Trophoblast cell (in vitro differentiated cells and primary cell): ENCODE results near the gene DEFB112.
A peak's percentile ranks its signal among the peaks of the same experiment; 100 is the strongest.

ENCODE experiments used
- DNase-seq, 2 donors: peaks; one replicate each; pipeline ENCODE4 v3.0.0-alpha.2; 2016
- H2AFZ ChIP-seq: 2 replicates; pipeline ENCODE4 v1.6.1; 2013; ENCODE audit warnings: low read length, moderate library complexity, mild to moderate bottlenecking; ENCODE audit not compliant: insufficient read depth, poor library complexity
- H2AK5ac ChIP-seq: 2 replicates; pipeline ENCODE4 v1.6.1; 2013; ENCODE audit warnings: mild to moderate bottlenecking, low read length
- H2BK120ac ChIP-seq: 2 replicates; pipeline ENCODE4 v1.6.1; 2013; ENCODE audit warnings: low read length, mild to moderate bottlenecking, moderate library complexity; ENCODE audit not compliant: insufficient read depth, poor library complexity
- H2BK12ac ChIP-seq: 2 replicates; pipeline ENCODE4 v1.6.1; 2013; ENCODE audit warnings: mild to moderate bottlenecking, low read length, moderate library complexity
- H2BK5ac ChIP-seq: 2 replicates; pipeline ENCODE4 v1.6.1; 2013; ENCODE audit warnings: low read length, low read depth, moderate library complexity, mild to moderate bottlenecking; ENCODE audit not compliant: poor library complexity
- H3K14ac ChIP-seq: 2 replicates; pipeline ENCODE4 v1.6.1; 2013; ENCODE audit warnings: mild to moderate bottlenecking, low read length
- H3K18ac ChIP-seq: 2 replicates; pipeline ENCODE4 v1.6.1; 2013; ENCODE audit warnings: mild to moderate bottlenecking, low read length
- H3K23ac ChIP-seq: 2 replicates; pipeline ENCODE4 v1.6.1; 2013; ENCODE audit warnings: low read length
- H3K27ac ChIP-seq: 2 replicates; pipeline ENCODE4 v1.5.1; 2013; ENCODE audit warnings: low read depth, mild to moderate bottlenecking, inconsistent platforms, low read length, moderate library complexity
- H3K27me3 ChIP-seq: 2 replicates; pipeline ENCODE4 v1.6.1; 2013; ENCODE audit warnings: inconsistent platforms, mild to moderate bottlenecking, low read length, moderate library complexity; ENCODE audit not compliant: insufficient read depth
- H3K36me3 ChIP-seq, 2 experiments: 1 replicate in 1 of 2; 2 replicates in 1 of 2; pipeline ENCODE4 v1.6.1; 2013; ENCODE audit warnings: low read length in 2 of 2, mild to moderate bottlenecking in 2 of 2, moderate library complexity in 1 of 2; ENCODE audit not compliant: insufficient read depth in 2 of 2, control insufficient read depth in 1 of 2
- H3K4ac ChIP-seq: 2 replicates; pipeline ENCODE4 v1.6.1; 2013; ENCODE audit warnings: low read depth, mild to moderate bottlenecking, low read length, moderate library complexity
- H3K4me1 ChIP-seq, 2 experiments: 1 replicate in 1 of 2; 2 replicates in 1 of 2; pipeline ENCODE4 v1.6.1; 2013; ENCODE audit warnings: low read length in 2 of 2, mild to moderate bottlenecking in 2 of 2, moderate library complexity in 1 of 2; ENCODE audit not compliant: insufficient read depth in 2 of 2, control insufficient read depth in 1 of 2
- H3K4me2 ChIP-seq: 2 replicates; pipeline ENCODE4 v1.6.1; 2013; ENCODE audit warnings: inconsistent platforms, mild to moderate bottlenecking, low read length, moderate library complexity
- H3K4me3 ChIP-seq: 2 replicates; pipeline ENCODE4 v1.5.1; 2013; ENCODE audit warnings: mild to moderate bottlenecking, low read depth, low read length, inconsistent platforms
- H3K79me1 ChIP-seq: one replicate; pipeline ENCODE4 v1.6.1; 2013; ENCODE audit warnings: low read length
- H3K79me2 ChIP-seq: 2 replicates; pipeline ENCODE4 v1.6.1; 2013; ENCODE audit warnings: low read length, mild to moderate bottlenecking; ENCODE audit not compliant: control insufficient read depth, insufficient read depth, poor library complexity
- H3K9ac ChIP-seq: 2 replicates; pipeline ENCODE4 v1.6.1; 2013; ENCODE audit warnings: mild to moderate bottlenecking, low read length
- H3K9me3 ChIP-seq: 2 replicates; pipeline ENCODE4 v1.6.1; 2013; ENCODE audit warnings: low read depth, mild to moderate bottlenecking, control low read depth, inconsistent platforms, low read length; ENCODE audit not compliant: insufficient read depth
- H4K12ac ChIP-seq: 2 replicates; pipeline ENCODE4 v1.6.1; 2013; ENCODE audit warnings: low read depth, mild to moderate bottlenecking, low read length, moderate library complexity
- H4K8ac ChIP-seq: 2 replicates; pipeline ENCODE4 v1.6.1; 2013; ENCODE audit warnings: low read depth, mild to moderate bottlenecking, low read length, moderate library complexity
- H4K91ac ChIP-seq: one replicate; pipeline ENCODE4 v1.6.1; 2013; ENCODE audit warnings: low read depth, mild to moderate bottlenecking, low read length, moderate library complexity
- WGBS: extraction: QIAGEN DNeasy Blood & Tissue Kit; methylation state at CpG from one replicate; pipeline ENCODE4 v1.1.7; 2013; ENCODE audit warnings: missing lambda C conversion rate; ENCODE audit not compliant: insufficient read length, insufficient coverage; ENCODE audit errors: extremely low coverage; 5-methylcytosine and 5-hydroxymethylcytosine counted together

DEFB112 gene

GRCh38 chr6:50087231-50087954 lies 37.7 kb upstream of the DEFB112 start:
- Histone ChIP-seq H3K9me3 (no peaks in the 10 kb centered on the region), H3K27me3 (no peaks in the 10 kb centered on the region), H3K79me2 (no peaks in the 10 kb centered on the region), H3K36me3 (no peaks in the 10 kb centered on the region), H3K4me2 (no peak overlapping the region), H4K91ac (no peak overlapping the region), H2BK12ac (no peak overlapping the region), H2BK120ac (no peak overlapping the region), H4K12ac (no peak overlapping the region), H4K8ac (no peak overlapping the region), H3K4ac (no peak overlapping the region), H3K14ac (no peak overlapping the region), H3K9ac (no peak overlapping the region), H3K4me3 (no peak overlapping the region), H3K23ac (no peak overlapping the region), H3K79me1 (no peaks in the 10 kb centered on the region), H2BK5ac (no peak overlapping the region), H2AK5ac (no peak overlapping the region), H3K18ac (no peak overlapping the region), H2AFZ (no peak overlapping the region), H3K4me1 (no peaks in the 10 kb centered on the region), H3K27ac (no peak overlapping the region)
- no CpG with 5 or more reads among the region's 2 CpGs for WGBS
- DNase-seq, result peak; percentile 62 to 87

- Histone ChIP-seq H3K4me3 (no peak overlapping the region), H2BK5ac (no peak overlapping the region), H2AK5ac (no peak overlapping the region), H4K91ac (no peak overlapping the region), H4K12ac (no peak overlapping the region), H3K9me3 (no peaks in the 10 kb centered on the region), H3K27ac (no peak overlapping the region), H3K4me2 (no peak overlapping the region), H3K4me1 (no peaks in the 10 kb centered on the region), H3K9ac (no peak overlapping the region), H2BK120ac (no peak overlapping the region), H3K79me1 (no peaks in the 10 kb centered on the region), H2BK12ac (no peak overlapping the region), H3K4ac (no peak overlapping the region), H3K27me3 (no peaks in the 10 kb centered on the region), H3K18ac (no peak overlapping the region), H3K79me2 (no peaks in the 10 kb centered on the region), H3K14ac (no peak overlapping the region), H4K8ac (no peak overlapping the region), H3K23ac (no peak overlapping the region), H2AFZ (no peak overlapping the region), H3K36me3 (no peaks in the 10 kb centered on the region)
- DNase-seq, result no peak
- no CpG with 5 or more reads among the region's 1 CpG for WGBS
Measured at GRCh38 chr6:50077385-50077784, 27.7 kb upstream of the DEFB112 start.

GRCh38 chr6:50076431-50076830 lies 26.7 kb upstream of the DEFB112 start:
- H3K4me3 ChIP-seq, result no peak overlapping the region
- no peak overlapping the region for H2BK5ac ChIP-seq
- no peak overlapping the region for H2BK120ac ChIP-seq
- H3K23ac ChIP-seq, result no peak overlapping the region
- no peaks in the 10 kb centered on the region for H3K36me3 ChIP-seq
- H3K4ac ChIP-seq, result no peak overlapping the region
- no peak overlapping the region for H4K8ac ChIP-seq
- no peak for DNase-seq
- no peak overlapping the region for H4K91ac ChIP-seq
- no peaks in the 10 kb centered on the region for H3K4me1 ChIP-seq
- H3K79me2 ChIP-seq, result no peaks in the 10 kb centered on the region
- no peaks in the 10 kb centered on the region for H3K27me3 ChIP-seq
- H3K18ac ChIP-seq, result no peak overlapping the region
- H3K4me2 ChIP-seq, result no peak overlapping the region
- H2AFZ ChIP-seq, result no peak overlapping the region
- H2BK12ac ChIP-seq, result no peak overlapping the region
- no peak overlapping the region for H4K12ac ChIP-seq
- H2AK5ac ChIP-seq, result no peak overlapping the region
- H3K14ac ChIP-seq, result no peak overlapping the region
- no peak overlapping the region for H3K27ac ChIP-seq
- H3K9ac ChIP-seq, result no peak overlapping the region
- H3K79me1 ChIP-seq, result no peaks in the 10 kb centered on the region
- no CpG with 5 or more reads among the region's 4 CpGs for WGBS
- no peaks in the 10 kb centered on the region for H3K9me3 ChIP-seq

- no peaks in the 10 kb centered on the region for H3K9me3 ChIP-seq
- no peaks in the 10 kb centered on the region for H3K36me3 ChIP-seq
- H4K91ac ChIP-seq, result no peak overlapping the region
- no peak overlapping the region for H3K4me2 ChIP-seq
- H3K4me1 ChIP-seq, result no peaks in the 10 kb centered on the region
- H2BK120ac ChIP-seq, result no peak overlapping the region
- no peak for DNase-seq
- H3K4ac ChIP-seq, result no peak overlapping the region
- H3K9ac ChIP-seq, result no peak overlapping the region
- no peaks in the 10 kb centered on the region for H3K79me1 ChIP-seq
- WGBS, result no CpG with 5 or more reads among the region's 1 CpG
- no peak overlapping the region for H3K14ac ChIP-seq
- H2BK12ac ChIP-seq, result no peak overlapping the region
- H2AFZ ChIP-seq, result no peak overlapping the region
- no peak overlapping the region for H2BK5ac ChIP-seq
- no peak overlapping the region for H3K23ac ChIP-seq
- no peak overlapping the region for H3K4me3 ChIP-seq
- H3K27me3 ChIP-seq, result no peaks in the 10 kb centered on the region
- no peak overlapping the region for H4K8ac ChIP-seq
- H2AK5ac ChIP-seq, result no peak overlapping the region
- no peak overlapping the region for H3K18ac ChIP-seq
- H4K12ac ChIP-seq, result no peak overlapping the region
- no peak overlapping the region for H3K27ac ChIP-seq
- H3K79me2 ChIP-seq, result no peaks in the 10 kb centered on the region
Measured at GRCh38 chr6:50071921-50072320, 22.2 kb upstream of the DEFB112 start.
